ENCODE data around the gene LRP2BP. TPM values are rescaled to one million over a fixed set of nuclear protein-coding genes. Genes with fewer than 3 reads are reported as not detected.

Gene LRP2BP
- total and polyA plus RNA-seq, 2 experiments from 2014 or later = 0.28 to 1.7 TPM

DNA sequence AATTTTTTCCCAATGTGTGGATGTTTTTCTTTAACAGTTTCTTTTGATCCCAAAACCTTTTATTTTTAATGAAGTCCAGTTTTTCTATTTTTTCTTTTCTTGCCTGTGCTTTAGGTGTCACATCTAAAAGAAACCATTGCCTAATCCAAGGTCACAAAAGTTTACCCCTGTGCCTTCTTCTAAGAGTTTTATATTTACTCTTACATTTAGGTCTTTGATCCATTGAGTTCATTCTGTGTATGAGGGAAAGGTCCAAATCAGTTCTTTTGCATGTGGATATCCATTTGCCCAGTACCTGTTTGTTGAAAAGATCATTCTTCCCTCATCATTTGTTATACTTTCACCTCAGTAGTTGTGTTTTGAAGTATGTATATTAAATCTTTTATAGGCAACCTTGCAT is 13.0 kb downstream of the LRP2BP start (continued):
- TF ChIP-seq, protein P1, sequence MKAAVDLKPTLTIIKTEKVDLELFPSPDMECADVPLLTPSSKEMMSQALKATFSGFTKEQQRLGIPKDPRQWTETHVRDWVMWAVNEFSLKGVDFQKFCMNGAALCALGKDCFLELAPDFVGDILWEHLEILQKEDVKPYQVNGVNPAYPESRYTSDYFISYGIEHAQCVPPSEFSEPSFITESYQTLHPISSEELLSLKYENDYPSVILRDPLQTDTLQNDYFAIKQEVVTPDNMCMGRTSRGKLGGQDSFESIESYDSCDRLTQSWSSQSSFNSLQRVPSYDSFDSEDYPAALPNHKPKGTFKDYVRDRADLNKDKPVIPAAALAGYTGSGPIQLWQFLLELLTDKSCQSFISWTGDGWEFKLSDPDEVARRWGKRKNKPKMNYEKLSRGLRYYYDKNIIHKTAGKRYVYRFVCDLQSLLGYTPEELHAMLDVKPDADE (IDR thresholded peaks at IDR 0.05) = no peak
- TF ChIP-seq ZNF331 (CRISPR knock-in tag; IDR thresholded peaks at IDR 0.05; ENCODE audit: low read depth) = no peak
- no peak for TF ChIP-seq EZH2 (IDR thresholded peaks at IDR 0.05; ENCODE audit: low read depth, unreplicated experiment)
- TF ChIP-seq ZNF114 (CRISPR knock-in tag; IDR thresholded peaks at IDR 0.05) = no peak
- TF ChIP-seq POLR2AphosphoS5 (IDR thresholded peaks at IDR 0.05; ENCODE audit: low read depth) = no peak
- TF ChIP-seq NANOG (IDR thresholded peaks at IDR 0.05; ENCODE audit: borderline replicate concordance) = no peak
- TF ChIP-seq JUNB (IDR thresholded peaks at IDR 0.05; ENCODE audit: unreplicated experiment) = no peak
- TF ChIP-seq CTCF (conservative IDR thresholded peaks at IDR 0.05; ENCODE audit: low read depth in 2 of 2) = no peak
- no peak for TF ChIP-seq STAT1 (IDR thresholded peaks at IDR 0.05; ENCODE audit: unreplicated experiment)

- H3K4me2 ChIP-seq = no peak overlapping the region
- DNase-seq (ENCODE audit: low spot score) (no peak), ATAC-seq (no peak)
- H3K4me1 ChIP-seq (ENCODE audit: insufficient read depth) = 0 out of 2 replicates have a peak, but pooled peaks cover 3% of the 10 kb centered on the region
- peaks cover 4% of the 10 kb centered on the region for H3K27me3 Mint-ChIP-seq (ENCODE audit: insufficient read depth, low read depth, poor library complexity)
- H3K27ac Mint-ChIP-seq = no peak overlapping the region
- H3K4me1 Mint-ChIP-seq = 0 out of 3 replicates have a peak, but pooled peaks cover 5% of the 10 kb centered on the region
- H3K4me3 Mint-ChIP-seq = no peak overlapping the region
- H3K36me3 Mint-ChIP-seq (ENCODE audit: low read depth) = peaks cover 10% of the 10 kb centered on the region
- H3K4me3 ChIP-seq = no peak overlapping the region
- no peak overlapping the region for H3K27ac ChIP-seq (ENCODE audit: low read depth)
- H3K79me2 ChIP-seq (replicated peaks; ENCODE audit: insufficient read depth) = no peaks in the 10 kb centered on the region
- no peaks in the 10 kb centered on the region for H3F3A ChIP-seq (replicated peaks; ENCODE audit: low read depth)
- no peaks in the 10 kb centered on the region for H3K27me3 ChIP-seq (ENCODE audit: insufficient read depth)
- H3K9me3 Mint-ChIP-seq = peaks cover 9% of the 10 kb centered on the region; the same call in 2 of the 3 replicates
- no peaks in the 10 kb centered on the region for H3K9me2 ChIP-seq (ENCODE audit: insufficient read depth)
- H2AFZ ChIP-seq = no peak overlapping the region
- H3K36me3 ChIP-seq (ENCODE audit: insufficient read depth) = no peaks in the 10 kb centered on the region
- no peaks in the 10 kb centered on the region for H4K20me1 ChIP-seq (replicated peaks; ENCODE audit: insufficient read depth)
- TF ChIP-seq CTCF (conservative IDR thresholded peaks at IDR 0.05; ENCODE audit: low read depth in 2 of 2) (no peak), EZH2 (IDR thresholded peaks at IDR 0.05; ENCODE audit: low read depth, unreplicated experiment) (no peak), EZH2phosphoT487 (IDR thresholded peaks at IDR 0.05; ENCODE audit: unreplicated experiment) (no peak), ZNF114 (CRISPR knock-in tag; IDR thresholded peaks at IDR 0.05) (no peak), CREB1 (CRISPR knock-in tag; IDR thresholded peaks at IDR 0.05; ENCODE audit: low read depth) (no peak)
- TF ChIP-seq, protein P2, sequence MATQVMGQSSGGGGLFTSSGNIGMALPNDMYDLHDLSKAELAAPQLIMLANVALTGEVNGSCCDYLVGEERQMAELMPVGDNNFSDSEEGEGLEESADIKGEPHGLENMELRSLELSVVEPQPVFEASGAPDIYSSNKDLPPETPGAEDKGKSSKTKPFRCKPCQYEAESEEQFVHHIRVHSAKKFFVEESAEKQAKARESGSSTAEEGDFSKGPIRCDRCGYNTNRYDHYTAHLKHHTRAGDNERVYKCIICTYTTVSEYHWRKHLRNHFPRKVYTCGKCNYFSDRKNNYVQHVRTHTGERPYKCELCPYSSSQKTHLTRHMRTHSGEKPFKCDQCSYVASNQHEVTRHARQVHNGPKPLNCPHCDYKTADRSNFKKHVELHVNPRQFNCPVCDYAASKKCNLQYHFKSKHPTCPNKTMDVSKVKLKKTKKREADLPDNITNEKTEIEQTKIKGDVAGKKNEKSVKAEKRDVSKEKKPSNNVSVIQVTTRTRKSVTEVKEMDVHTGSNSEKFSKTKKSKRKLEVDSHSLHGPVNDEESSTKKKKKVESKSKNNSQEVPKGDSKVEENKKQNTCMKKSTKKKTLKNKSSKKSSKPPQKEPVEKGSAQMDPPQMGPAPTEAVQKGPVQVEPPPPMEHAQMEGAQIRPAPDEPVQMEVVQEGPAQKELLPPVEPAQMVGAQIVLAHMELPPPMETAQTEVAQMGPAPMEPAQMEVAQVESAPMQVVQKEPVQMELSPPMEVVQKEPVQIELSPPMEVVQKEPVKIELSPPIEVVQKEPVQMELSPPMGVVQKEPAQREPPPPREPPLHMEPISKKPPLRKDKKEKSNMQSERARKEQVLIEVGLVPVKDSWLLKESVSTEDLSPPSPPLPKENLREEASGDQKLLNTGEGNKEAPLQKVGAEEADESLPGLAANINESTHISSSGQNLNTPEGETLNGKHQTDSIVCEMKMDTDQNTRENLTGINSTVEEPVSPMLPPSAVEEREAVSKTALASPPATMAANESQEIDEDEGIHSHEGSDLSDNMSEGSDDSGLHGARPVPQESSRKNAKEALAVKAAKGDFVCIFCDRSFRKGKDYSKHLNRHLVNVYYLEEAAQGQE (IDR thresholded peaks at IDR 0.05; ENCODE audit: unreplicated experiment) = no peak
These were observed 14.2 kb downstream of the LRP2BP start for GRCh38 chr4:185381288-185382196.
